Heart left ventricle (tissue), 16 donors: ENCODE measurements around the gene HTRA2. TPM values are rescaled to one million over a fixed set of nuclear protein-coding genes. Genes with fewer than 3 reads are reported as not detected.

ENCODE experiments used
- ATAC-seq, 4 donors: fragments of 200-7000 bp; cut with Tn5 transposase; one replicate each; pipeline ENCODE4 v1.9.1; 2020 to 2022; ENCODE audit warnings: moderate library complexity in 4 of 4, mild to moderate bottlenecking in 3 of 4, moderate number of reproducible peaks in 1 of 4
- DNase-seq, 5 donors: peaks; one replicate each; pipeline ENCODE4 v3.0.0-alpha.2; 2020
- H3K27ac ChIP-seq, 12 donors: fragments of 200-600 bp; sonication (generic) in 4 of 12; one replicate each; pipeline versions ENCODE4 v1.5.0 to v1.8.0; 2016 to 2022; ENCODE audit warnings: mild to moderate bottlenecking in 2 of 12
- H3K27me3 ChIP-seq, 9 donors: fragments of 200-600 bp; sonication (generic) in 2 of 9; one replicate each; pipeline versions ENCODE4 v1.5.1 to v1.8.0; 2016 to 2022; ENCODE audit warnings: mild to moderate bottlenecking in 3 of 9
- H3K36me3 ChIP-seq, 9 donors: fragments of 200-600 bp; sonication (generic) in 2 of 9; one replicate each; pipeline versions ENCODE4 v1.5.0 to v1.8.0; 2018 to 2022; ENCODE audit warnings: mild to moderate bottlenecking in 2 of 9
- H3K4me1 ChIP-seq, 12 donors: fragments of 200-600 bp; sonication (generic) in 4 of 12; one replicate each; pipeline versions ENCODE4 v1.5.0 to v1.8.0; 2016 to 2022; ENCODE audit warnings: mild to moderate bottlenecking in 3 of 12
- H3K4me3 ChIP-seq, 12 donors: fragments of 200-600 bp; sonication (generic) in 4 of 12; one replicate each; pipeline versions ENCODE4 v1.5.0 to v1.8.0; 2017 to 2022; ENCODE audit warnings: mild to moderate bottlenecking in 9 of 12, moderate library complexity in 4 of 12
- H3K9me3 ChIP-seq, 12 donors: fragments of 200-600 bp; sonication (generic) in 4 of 12; one replicate each; pipeline versions ENCODE4 v1.5.0 to v1.8.0; 2016 to 2022; ENCODE audit warnings: mild to moderate bottlenecking in 1 of 12
- CTCF ChIP-seq, 12 donors: fragments of 200-600 bp; sonication (generic) in 4 of 12; IDR thresholded peaks; one replicate each; pipeline versions ENCODE4 v1.5.0 to v1.8.0; 2018 to 2022; ENCODE audit warnings: antibody characterized with exemption in 12 of 12, mild to moderate bottlenecking in 5 of 12
- POLR2A ChIP-seq, 2 donors: fragments of 450-650 bp; IDR thresholded peaks; one replicate each; pipeline ENCODE4 v1.6.1; 2017; ENCODE audit warnings: antibody characterized with exemption in 2 of 2, mild to moderate bottlenecking in 2 of 2, moderate library complexity in 2 of 2
- WGBS, 4 donors: extraction: QIAGEN DNeasy Blood & Tissue Kit in 2 of 4; methylation state at CpG; one replicate each; pipeline versions ENCODE4 v1.1.5 to v1.1.7; 2013 to 2018; 5-methylcytosine and 5-hydroxymethylcytosine counted together
- intact Hi-C, 10 donors: fragments of 100-400 bp; cut with DNase I; formaldehyde crosslinking; loops; one replicate each; pipeline versions ENCODE4 v1.11.1 to v1.14.2; 2022
- polyA plus RNA-seq, 2 donors: library from polyadenylated mRNA; stranded (reverse); fragments of 200-250 nt; gene quantifications; one replicate each; pipeline ENCODE4 v1.2.3, GENCODE V29; 2013
- total RNA-seq, 9 donors: library from RNA; depleted of rRNA in 2 of 9; stranded (reverse); fragments of >200 nt in 2 of 9; fragmentation: NEBNext Ultra II Directional in 3 of 9; extraction: Animal tissue kit (Norgen Biotek cat#: 25700) in 3 of 9; gene quantifications; one replicate each; pipeline versions ENCODE4 v1.1.0 to v1.2.4, GENCODE V29; 2016 to 2023
- donor health status: ischemic (EF 13 %, LVEDD 7.1; RV severe dilation, severe dysfunction).
- donor health status: healthy with polysubstance abuse.
- donor health status: DM: no; HTN: yes; CAD: no.
- donor health status: DM: no; HTN: no; CAD: no.
- donor health status: ischemic (EF 25% LVEDD 6.9; RV normal size, moderate dysfunction).
- donor health status: ischemic (EF 25% LVEDD 5.7; RV mildly dilated, moderate dysfunction).
- donor health status: healthy.
- donor health status: DM: yes; HTN: yes; CAD: no.
- donor health status: ischemic (EF 35%, LVEDD 5.7; RV mildly dilated, moderate dysfunction).
- donor health status: nonischemic (EF 11% LVEDD 7.7; RV severe dilation, severe dysfunction).
- donor health status: DM: yes; HTN: yes; CAD: no.
- donor health status: PGD.
- donor health status: ischemic (EF 29% LVEDD 5.4; RV normal size, mild dysfunction).
- donor health status: nonischemic (EF 23%, LVEDD 6.1; RV moderate dilation, normal function).

Gene HTRA2
- total and polyA plus RNA-seq, 11 donors: 23.6 to 45.4 (median 24.8) TPM

GRCh38 chr2:74514368-74515270 is 15.1 kb upstream of the HTRA2 start, which contains the start of gene TLX2:
TSS of gene TLX2 (plus strand) at chr2:74514450. CDS start at chr2:74514807, 357 bp downstream.
- no peak within 1 kb of the TSS for H3K27ac ChIP-seq
- no peaks in the 10 kb centered on the region for H3K9me3 ChIP-seq
- peak in 1 of 4 donors; percentile 18 for ATAC-seq
- peak within 1 kb of the TSS in 3 of 12 donors; percentile 4 to 39 (median 16) for H3K4me3 ChIP-seq
- no peaks in the 10 kb centered on the region for H3K36me3 ChIP-seq
- H3K27me3 ChIP-seq: peaks cover 61 to 100% (median 94%) of the 10 kb centered on the region in 9 donors
- H3K4me1 ChIP-seq: peaks cover 0 to 38% (median 22%) of the 10 kb centered on the region in 12 donors
- intact Hi-C loops: no loop called here
- TF ChIP-seq POLR2A (IDR thresholded peaks at IDR 0.05): no peak
- TF ChIP-seq CTCF (IDR thresholded peaks at IDR 0.05): no peak
- WGBS, 4 donors: 2 to 5% (median 4%) methylated on average over 33 to 82 of the region's 82 CpGs
- DNase-seq: peak in 1 of 5 donors; percentile 25

DNA sequence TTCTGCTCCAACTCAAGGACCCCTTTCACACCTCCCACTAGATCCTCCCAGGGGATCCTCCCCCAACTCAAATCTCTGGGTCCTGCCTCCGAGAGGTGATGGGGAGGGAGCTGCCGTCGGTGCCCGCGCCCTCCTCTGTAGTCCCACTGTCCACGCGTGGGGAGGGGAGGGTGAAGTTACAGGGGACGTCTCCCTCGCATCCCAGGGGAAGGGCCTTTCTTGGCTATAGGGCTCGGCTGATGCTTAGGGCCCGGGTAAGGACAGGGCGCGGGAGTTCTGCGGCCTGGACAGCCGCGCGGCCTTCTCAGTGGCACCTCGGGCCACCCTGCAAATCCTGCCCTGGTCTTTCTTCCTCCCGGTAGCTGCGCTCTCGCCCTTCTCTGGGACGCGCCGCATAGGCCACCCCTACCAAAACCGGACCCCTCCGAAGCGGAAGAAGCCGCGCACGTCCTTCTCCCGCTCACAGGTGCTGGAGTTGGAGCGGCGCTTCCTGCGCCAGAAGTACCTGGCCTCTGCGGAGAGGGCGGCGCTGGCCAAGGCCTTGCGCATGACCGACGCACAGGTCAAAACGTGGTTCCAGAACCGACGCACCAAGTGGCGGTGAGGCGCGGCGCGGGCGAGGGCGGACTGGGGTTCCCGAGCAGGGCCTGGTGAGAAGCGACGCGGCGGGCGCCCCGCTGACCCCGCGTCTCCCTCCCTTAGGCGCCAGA is 14.3 kb upstream of the HTRA2 start:
- H3K27me3 ChIP-seq: peaks cover 61 to 100% (median 99%) of the 10 kb centered on the region in 9 donors
- no peaks in the 10 kb centered on the region for H3K9me3 ChIP-seq
- 4 to 12% (median 8%) methylated on average over 11 to 60 of the region's 60 CpGs for WGBS, 4 donors
- peak overlapping the region; percentile 18 to 58 (median 39) for H3K4me3 ChIP-seq
- no peak overlapping the region for H3K27ac ChIP-seq
- TF ChIP-seq CTCF (IDR thresholded peaks at IDR 0.05): no peak
- TF ChIP-seq POLR2A (IDR thresholded peaks at IDR 0.05): no peak
- DNase-seq: no peak
- ATAC-seq: peak in 1 of 4 donors; percentile 5
- H3K36me3 ChIP-seq: no peaks in the 10 kb centered on the region
- intact Hi-C loops: no loop called here
- peaks cover 0 to 38% (median 22%) of the 10 kb centered on the region in 12 donors for H3K4me1 ChIP-seq

DNA sequence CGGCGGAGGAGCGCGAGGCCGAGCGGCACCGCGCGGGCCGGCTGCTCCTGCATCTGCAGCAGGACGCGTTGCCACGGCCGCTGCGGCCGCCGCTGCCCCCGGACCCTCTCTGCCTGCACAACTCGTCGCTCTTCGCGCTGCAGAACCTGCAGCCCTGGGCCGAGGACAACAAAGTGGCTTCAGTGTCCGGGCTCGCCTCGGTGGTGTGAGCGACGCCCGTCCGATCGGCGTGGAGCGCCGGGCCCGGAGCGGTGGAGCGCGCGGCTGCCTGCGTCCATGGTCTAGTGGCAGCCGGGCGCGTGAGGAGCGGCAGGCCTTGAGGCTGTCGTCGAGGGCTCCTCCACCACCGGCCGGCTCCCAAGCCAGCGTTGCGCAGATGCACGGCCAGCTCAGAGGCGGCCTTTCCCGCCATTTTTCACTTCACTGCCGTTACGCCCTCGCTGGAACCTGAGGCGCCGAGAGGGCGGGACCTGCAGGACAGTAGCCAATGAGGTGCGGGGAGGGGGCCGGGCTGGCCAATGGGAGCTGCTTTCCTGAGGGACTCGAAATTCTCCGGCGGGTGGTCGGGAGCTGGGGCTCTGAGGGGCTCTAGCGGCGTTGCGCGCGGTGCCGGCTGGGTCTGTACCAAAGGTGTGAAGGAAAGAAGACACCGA is 13.6 kb upstream of the HTRA2 start:
- Histone ChIP-seq H3K4me3 (peak overlapping the region; percentile 18 to 58 (median 39)), H3K36me3 (no peaks in the 10 kb centered on the region), H3K9me3 (no peaks in the 10 kb centered on the region), H3K4me1 (peaks cover 0 to 38% (median 22%) of the 10 kb centered on the region in 12 donors), H3K27me3 (peaks cover 61 to 100% (median 99%) of the 10 kb centered on the region in 9 donors), H3K27ac (no peak overlapping the region)
- ATAC-seq (peak in 3 of 4 donors; percentile 79 to 88 (median 86)), DNase-seq (peak; percentile 67 to 83 (median 75))
- intact Hi-C loops: no loop called here
- TF ChIP-seq POLR2A (IDR thresholded peaks at IDR 0.05) (no peak), CTCF (IDR thresholded peaks at IDR 0.05) (no peak)
- 1 to 3% (median 2%) methylated on average over 15 to 72 of the region's 72 CpGs for WGBS, 4 donors
